Colonic mucosa (tissue), 4 donors: ENCODE measurements around the gene ZDHHC11. TPM values are rescaled to one million over a fixed set of nuclear protein-coding genes. Genes with fewer than 3 reads are reported as not detected.
"Not testable (repeated sequence)": the region's sequence is repeated elsewhere in the genome, so short reads cannot be mapped to it uniquely, and the experiment has no call there.

ENCODE experiments used
- DNase-seq: peaks from one replicate; pipeline ENCODE4 v3.0.0-alpha.2; 2020
- H3K27ac ChIP-seq: fragments of 200-600 bp; one replicate; pipeline ENCODE4 v1.8.0; 2021
- H3K27me3 ChIP-seq: fragments of 200-600 bp; one replicate; pipeline ENCODE4 v1.8.0; 2021
- H3K36me3 ChIP-seq: fragments of 200-600 bp; one replicate; pipeline ENCODE4 v1.8.0; 2021
- H3K4me1 ChIP-seq: fragments of 200-600 bp; one replicate; pipeline ENCODE4 v1.8.0; 2021; ENCODE audit warnings: mild to moderate bottlenecking
- H3K4me3 ChIP-seq: fragments of 200-600 bp; one replicate; pipeline ENCODE4 v1.8.0; 2021
- H3K9ac ChIP-seq, 2 donors: one replicate each; pipeline ENCODE4 v1.7.0; 2013; ENCODE audit warnings: control low read depth in 2 of 2, low read depth in 2 of 2, low read length in 2 of 2
- H3K9me3 ChIP-seq: fragments of 200-600 bp; one replicate; pipeline ENCODE4 v1.8.0; 2021
- CTCF ChIP-seq: fragments of 200-600 bp; IDR thresholded peaks from one replicate; pipeline ENCODE4 v1.8.0; 2022; ENCODE audit warnings: antibody characterized with exemption, mild to moderate bottlenecking
- intact Hi-C: fragments of 100-400 bp; cut with DNase I; formaldehyde crosslinking; loops from one replicate; pipeline ENCODE4 v1.14.1; 2022
- total RNA-seq, 2 donors: library from RNA; stranded (reverse); fragmentation: NEBNext Ultra II Directional in 1 of 2; extraction: Animal tissue kit (Norgen Biotek cat#: 25700) in 1 of 2; gene quantifications; one replicate each; pipeline ENCODE4 v1.2.1, GENCODE V29; 2021
- donor health status: healthy.
- donor health status: DM: no; HTN: no; CAD: no.
- donor health status: DM: no; HTN: no; CAD: no.

ZDHHC11 gene
- total RNA-seq, 2 donors from 2014 or later: 2.9 to 7.8 TPM

- Histone ChIP-seq H3K9me3 (no peaks in the 10 kb centered on the region), H3K4me1 (no peaks in the 10 kb centered on the region), H3K9ac (no peak overlapping the region), H3K27ac (no peak overlapping the region), H3K36me3 (no peaks in the 10 kb centered on the region), H3K27me3 (peaks cover 4% of the 10 kb centered on the region), H3K4me3 (no peak overlapping the region)
- TF ChIP-seq CTCF: no peak
- DNase-seq: no peak
- intact Hi-C loops: no loop called here
Observed at GRCh38 chr5:855771-856530, 5.2 kb upstream of the ZDHHC11 start.

GRCh38 chr5:854966-855743 lies 4.4 kb upstream of the ZDHHC11 start:
- no peak for DNase-seq
- Histone ChIP-seq H3K27ac (no peak overlapping the region), H3K36me3 (no peaks in the 10 kb centered on the region), H3K27me3 (peaks cover 10% of the 10 kb centered on the region), H3K4me1 (no peaks in the 10 kb centered on the region), H3K4me3 (no peak overlapping the region), H3K9ac (no peak overlapping the region), H3K9me3 (no peaks in the 10 kb centered on the region)
- no peak for TF ChIP-seq CTCF
- intact Hi-C loops: no loop called here

GRCh38 chr5:854217-854616 lies 3.4 kb upstream of the ZDHHC11 start:
- no peak for TF ChIP-seq CTCF
- Histone ChIP-seq H3K9me3 (no peaks in the 10 kb centered on the region), H3K4me3 (no peak overlapping the region), H3K4me1 (no peaks in the 10 kb centered on the region), H3K9ac (no peak overlapping the region), H3K36me3 (no peaks in the 10 kb centered on the region), H3K27ac (no peak overlapping the region), H3K27me3 (peaks cover 12% of the 10 kb centered on the region)
- intact Hi-C loops: no loop called here
- DNase-seq: no peak

- peaks cover 12% of the 10 kb centered on the region for H3K27me3 ChIP-seq
- DNase-seq, intact Hi-C loops: not testable (repeated sequence)
Observed at GRCh38 chr5:853416-854090, 2.8 kb upstream of the ZDHHC11 start.

GRCh38 chr5:852431-853401 lies 1.9 kb upstream of the ZDHHC11 start:
- TF ChIP-seq CTCF: no peak
- no peak for DNase-seq
- H3K4me1 ChIP-seq: no peaks in the 10 kb centered on the region
- no peak overlapping the region for H3K4me3 ChIP-seq
- H3K9me3 ChIP-seq: no peaks in the 10 kb centered on the region
- H3K27me3 ChIP-seq: peaks cover 12% of the 10 kb centered on the region
- H3K36me3 ChIP-seq: no peaks in the 10 kb centered on the region
- intact Hi-C loops: no loop called here
- H3K27ac ChIP-seq: no peak overlapping the region
- no peak overlapping the region for H3K9ac ChIP-seq

More at GRCh38 chr5:853416-854090, 2.8 kb upstream of the ZDHHC11 start:
- not testable (repeated sequence) for H3K27ac ChIP-seq, H3K9ac ChIP-seq, H3K9me3 ChIP-seq, H3K4me3 ChIP-seq, H3K4me1 ChIP-seq, H3K36me3 ChIP-seq
